ENCODE measurements around the gene ANKAR. TPM values are rescaled to one million over a fixed set of nuclear protein-coding genes. Genes with fewer than 3 reads are reported as not detected.
"Not testable (repeated sequence)": the region's sequence is repeated elsewhere in the genome, so short reads cannot be mapped to it uniquely, and the experiment has no call there.

ANKAR gene
- total RNA-seq, 2 donors from 2014 or later, result 8.0 to 10.0 TPM

- H3K4me3 Mint-ChIP-seq, result no peak overlapping the region
Measured at GRCh38 chr2:189698020-189698887, 23.8 kb downstream of the ANKAR start.

GRCh38 chr2:189700681-189701080, 26.2 kb downstream of the ANKAR start:
- no peak for ATAC-seq
- Mint-ChIP-seq H3K27ac (no peak overlapping the region), H3K4me3 (no peak overlapping the region), H3K4me1 (peaks cover 4% of the 10 kb centered on the region), H3K27me3 (no peaks in the 10 kb centered on the region), H3K36me3 (ENCODE audit: low read depth) (no peaks in the 10 kb centered on the region)
- no peak for DNase-seq
- H3K9me3 ChIP-seq (ENCODE audit: control insufficient read depth, low read length, poor library complexity, severe bottlenecking), result no peaks in the 10 kb centered on the region

More at GRCh38 chr2:189698020-189698887, 23.8 kb downstream of the ANKAR start:
- no peaks in the 10 kb centered on the region for H3K36me3 Mint-ChIP-seq (ENCODE audit: low read depth)
- no peaks in the 10 kb centered on the region for H3K9me3 ChIP-seq (ENCODE audit: control insufficient read depth, low read length, poor library complexity, severe bottlenecking)
- peak; percentile 65 for ATAC-seq
- H3K27me3 Mint-ChIP-seq, result no peaks in the 10 kb centered on the region
- DNase-seq, result no peak
- no peak overlapping the region for H3K27ac Mint-ChIP-seq
- H3K4me1 Mint-ChIP-seq, result peaks cover 4% of the 10 kb centered on the region

- no peak for ATAC-seq
- Mint-ChIP-seq H3K4me3 (no peak overlapping the region), H3K4me1 (peaks cover 4% of the 10 kb centered on the region), H3K36me3 (ENCODE audit: low read depth) (no peaks in the 10 kb centered on the region), H3K27me3 (no peaks in the 10 kb centered on the region), H3K27ac (no peak overlapping the region)
- no peak for DNase-seq
- no peaks in the 10 kb centered on the region for H3K9me3 ChIP-seq (ENCODE audit: control insufficient read depth, low read length, poor library complexity, severe bottlenecking)
Measured at GRCh38 chr2:189702071-189702470, 27.6 kb downstream of the ANKAR start.

GRCh38 chr2:189709501-189710221, 35.2 kb downstream of the ANKAR start:
- Mint-ChIP-seq H3K27me3 (no peaks in the 10 kb centered on the region), H3K27ac (no peak overlapping the region), H3K4me3 (no peak overlapping the region), H3K36me3 (ENCODE audit: low read depth) (peaks cover 2% of the 10 kb centered on the region), H3K4me1 (no peaks in the 10 kb centered on the region)
- ATAC-seq (no peak), DNase-seq (no peak)
- no peaks in the 10 kb centered on the region for H3K9me3 ChIP-seq (ENCODE audit: control insufficient read depth, low read length, poor library complexity, severe bottlenecking)

- not testable (repeated sequence) for H3K9me3 ChIP-seq (ENCODE audit: control insufficient read depth, low read length, poor library complexity, severe bottlenecking); H3K27ac Mint-ChIP-seq; H3K4me3 Mint-ChIP-seq; H3K4me1 Mint-ChIP-seq; DNase-seq; H3K27me3 Mint-ChIP-seq; H3K36me3 Mint-ChIP-seq (ENCODE audit: low read depth); ATAC-seq
Measured at GRCh38 chr2:189717593-189717992, 43.1 kb downstream of the ANKAR start.

GRCh38 chr2:189719571-189719970, 45.1 kb downstream of the ANKAR start:
- no peaks in the 10 kb centered on the region for H3K36me3 Mint-ChIP-seq (ENCODE audit: low read depth)
- H3K27me3 Mint-ChIP-seq, result no peaks in the 10 kb centered on the region
- H3K27ac Mint-ChIP-seq, result no peak overlapping the region

GRCh38 chr2:189723192-189723591, 48.7 kb downstream of the ANKAR start:
- H3K27ac Mint-ChIP-seq, result no peak overlapping the region
- H3K27me3 Mint-ChIP-seq, result no peaks in the 10 kb centered on the region
- no peaks in the 10 kb centered on the region for H3K36me3 Mint-ChIP-seq (ENCODE audit: low read depth)
- ATAC-seq (no peak), DNase-seq (no peak)
- H3K4me1 Mint-ChIP-seq, result no peaks in the 10 kb centered on the region
- H3K9me3 ChIP-seq (ENCODE audit: control insufficient read depth, low read length, poor library complexity, severe bottlenecking), result no peaks in the 10 kb centered on the region
- no peak overlapping the region for H3K4me3 Mint-ChIP-seq

More at GRCh38 chr2:189719571-189719970, 45.1 kb downstream of the ANKAR start:
- H3K4me3 Mint-ChIP-seq, result no peak overlapping the region
- no peaks in the 10 kb centered on the region for H3K9me3 ChIP-seq (ENCODE audit: control insufficient read depth, low read length, poor library complexity, severe bottlenecking)
- ATAC-seq, result no peak
- no peak for DNase-seq
- no peaks in the 10 kb centered on the region for H3K4me1 Mint-ChIP-seq

Other genes starting within 250 kb of the ANKAR start
- 10 to 100 TPM; 50.0 to 56.6 TPM for gene WDR75, start 233.2 kb upstream of the ANKAR start, total RNA-seq
- gene SLC40A1, start 93.9 kb upstream of the ANKAR start, total RNA-seq, result 10 to 100 TPM; 30.9 to 92.7 TPM
- gene ASNSD1, start 13.2 kb upstream of the ANKAR start, total RNA-seq, result 10 to 100 TPM; 34.2 to 40.4 TPM
- 1 to 10 TPM; 4.2 to 4.3 TPM for gene OSGEPL1, start 88.1 kb downstream of the ANKAR start, total RNA-seq
- gene ORMDL1, start 109.7 kb downstream of the ANKAR start, total RNA-seq, result 100 to 1,000 TPM; 119 to 145 TPM
- gene PMS1, start 109.8 kb downstream of the ANKAR start, total RNA-seq, result 10 to 100 TPM; 18.0 to 18.4 TPM